ENCODE data around the gene PRSS16.

PRSS16 gene

GRCh38 chr6:27248783-27249182 lies 1.3 kb downstream of the PRSS16 start:
- no peak for TF ChIP-seq CTCF (IDR thresholded peaks at IDR 0.05; ENCODE audit: insufficient read depth, missing control alignments)
- FAIRE-seq (no peak), DNase-seq (ENCODE audit: insufficient read length, low spot score) (no peak)

- no peak for DNase-seq (ENCODE audit: insufficient read length, low spot score)
- TF ChIP-seq CTCF (IDR thresholded peaks at IDR 0.05; ENCODE audit: insufficient read depth, missing control alignments): no peak
- FAIRE-seq: no peak
These were observed 3.0 kb downstream of the PRSS16 start for GRCh38 chr6:27250277-27251111.

GRCh38 chr6:27251112-27251605 lies 3.7 kb downstream of the PRSS16 start:
- peak; percentile 73 for DNase-seq (ENCODE audit: insufficient read length, low spot score)
- no peak for TF ChIP-seq CTCF (IDR thresholded peaks at IDR 0.05; ENCODE audit: insufficient read depth, missing control alignments)
- FAIRE-seq: no peak

GRCh38 chr6:27251606-27252251 lies 4.2 kb downstream of the PRSS16 start:
- DNase-seq (ENCODE audit: insufficient read length, low spot score): peak; percentile 84
- TF ChIP-seq CTCF (IDR thresholded peaks at IDR 0.05; ENCODE audit: insufficient read depth, missing control alignments): peak; percentile 50
- FAIRE-seq: no peak

GRCh38 chr6:27254566-27254965 lies 7.1 kb downstream of the PRSS16 start:
- FAIRE-seq: no peak
- DNase-seq (ENCODE audit: insufficient read length, low spot score): no peak
- no peak for TF ChIP-seq CTCF (IDR thresholded peaks at IDR 0.05; ENCODE audit: insufficient read depth, missing control alignments)

GRCh38 chr6:27255866-27256265 lies 8.4 kb downstream of the PRSS16 start:
- FAIRE-seq: no peak
- TF ChIP-seq CTCF (IDR thresholded peaks at IDR 0.05; ENCODE audit: insufficient read depth, missing control alignments): no peak
- DNase-seq (ENCODE audit: insufficient read length, low spot score): no peak

- DNase-seq (ENCODE audit: insufficient read length, low spot score) (no peak), FAIRE-seq (no peak)
- TF ChIP-seq CTCF (IDR thresholded peaks at IDR 0.05; ENCODE audit: insufficient read depth, missing control alignments): no peak
These were observed 12.9 kb downstream of the PRSS16 start for GRCh38 chr6:27260369-27260768.

Data from D721Med (cell line).